ENCODE data around the gene E2F2.

E2F2 gene

GRCh38 chr1:23530747-23531561 is at the start of gene E2F2:
Gene E2F2 (minus strand): TSS chr1:23531233. CDS start chr1:23530793, 440 bp downstream.
- DNase-seq (peak; percentile 73 to 85), ATAC-seq (peak; percentile 83)
- no peaks in the 10 kb centered on the region for H3K9me3 Mint-ChIP-seq
- H3K27ac Mint-ChIP-seq = peak within 1 kb of the TSS; percentile 99 to 100
- H3K4me1 Mint-ChIP-seq = peaks cover 70% of the 10 kb centered on the region
- H3K4me3 Mint-ChIP-seq = peak within 1 kb of the TSS; percentile 93 to 98
- H3K27me3 Mint-ChIP-seq = no peaks in the 10 kb centered on the region

- DNase-seq (no peak), ATAC-seq (no peak)
- Mint-ChIP-seq H3K9me3 (no peaks in the 10 kb centered on the region), H3K27ac (no peak overlapping the region), H3K4me1 (peaks cover 80% of the 10 kb centered on the region), H3K4me3 (peak overlapping the region; percentile 3 to 52), H3K27me3 (no peaks in the 10 kb centered on the region)
Measured at GRCh38 chr1:23578997-23579363, 47.9 kb upstream of the E2F2 start.

GRCh38 chr1:23578311-23578996 is 47.4 kb upstream of the E2F2 start:
- DNase-seq (no peak), ATAC-seq (no peak)
- Mint-ChIP-seq H3K9me3 (no peaks in the 10 kb centered on the region), H3K4me1 (peaks cover 85% of the 10 kb centered on the region), H3K4me3 (peak overlapping the region; percentile 24 to 60), H3K27me3 (no peaks in the 10 kb centered on the region), H3K27ac (no peak overlapping the region)

- ATAC-seq (peak; percentile 99), DNase-seq (peak; percentile 55 to 67)
- Mint-ChIP-seq H3K9me3 (no peaks in the 10 kb centered on the region), H3K27ac (peak overlapping the region in 1 of 2 donors; percentile 12), H3K4me3 (peak overlapping the region; percentile 65 to 83), H3K27me3 (no peaks in the 10 kb centered on the region), H3K4me1 (peaks cover 78% of the 10 kb centered on the region)
Measured at GRCh38 chr1:23577056-23578004, 46.3 kb upstream of the E2F2 start.

GRCh38 chr1:23576338-23577055 is 45.5 kb upstream of the E2F2 start:
- peak overlapping the region; percentile 65 to 83 for H3K4me3 Mint-ChIP-seq
- H3K9me3 Mint-ChIP-seq = no peaks in the 10 kb centered on the region
- ATAC-seq (no peak), DNase-seq (no peak)
- no peaks in the 10 kb centered on the region for H3K27me3 Mint-ChIP-seq
- H3K27ac Mint-ChIP-seq = no peak overlapping the region
- H3K4me1 Mint-ChIP-seq = peaks cover 77% of the 10 kb centered on the region

GRCh38 chr1:23575226-23575810 is 44.3 kb upstream of the E2F2 start:
- Mint-ChIP-seq H3K4me3 (no peak overlapping the region), H3K4me1 (peaks cover 65% of the 10 kb centered on the region), H3K9me3 (no peaks in the 10 kb centered on the region), H3K27me3 (no peaks in the 10 kb centered on the region), H3K27ac (no peak overlapping the region)
- DNase-seq (no peak), ATAC-seq (no peak)

GRCh38 chr1:23574265-23574754 is 43.3 kb upstream of the E2F2 start:
- Mint-ChIP-seq H3K9me3 (no peaks in the 10 kb centered on the region), H3K4me1 (peaks cover 56% of the 10 kb centered on the region), H3K27ac (no peak overlapping the region), H3K27me3 (no peaks in the 10 kb centered on the region), H3K4me3 (no peak overlapping the region)
- ATAC-seq (no peak), DNase-seq (no peak)

- Mint-ChIP-seq H3K27me3 (peaks cover 4% of the 10 kb centered on the region), H3K4me1 (peaks cover 56% of the 10 kb centered on the region), H3K27ac (no peak overlapping the region), H3K4me3 (no peak overlapping the region), H3K9me3 (no peaks in the 10 kb centered on the region)
- DNase-seq = no peak
- ATAC-seq = no peak
Measured at GRCh38 chr1:23573574-23574182, 42.6 kb upstream of the E2F2 start.

GRCh38 chr1:23571465-23571864 is 40.4 kb upstream of the E2F2 start:
- ATAC-seq (no peak), DNase-seq (no peak)
- H3K9me3 Mint-ChIP-seq = no peaks in the 10 kb centered on the region
- no peak overlapping the region for H3K27ac Mint-ChIP-seq
- H3K27me3 Mint-ChIP-seq = peaks cover 10% of the 10 kb centered on the region
- H3K4me3 Mint-ChIP-seq = no peak overlapping the region
- peaks cover 49% of the 10 kb centered on the region for H3K4me1 Mint-ChIP-seq

GRCh38 chr1:23570001-23570691 is 39.1 kb upstream of the E2F2 start:
- DNase-seq = no peak
- no peak for ATAC-seq
- Mint-ChIP-seq H3K27ac (no peak overlapping the region), H3K27me3 (peaks cover 10% of the 10 kb centered on the region), H3K4me1 (peaks cover 42% of the 10 kb centered on the region), H3K4me3 (no peak overlapping the region), H3K9me3 (no peaks in the 10 kb centered on the region)

GRCh38 chr1:23568608-23569383 is 37.8 kb upstream of the E2F2 start:
- ATAC-seq (no peak), DNase-seq (no peak)
- no peaks in the 10 kb centered on the region for H3K9me3 Mint-ChIP-seq
- H3K4me3 Mint-ChIP-seq = peak overlapping the region; percentile 81 to 87
- H3K27me3 Mint-ChIP-seq = peaks cover 10% of the 10 kb centered on the region
- H3K4me1 Mint-ChIP-seq = peaks cover 31% of the 10 kb centered on the region
- peak overlapping the region; percentile 49 to 83 for H3K27ac Mint-ChIP-seq

- Mint-ChIP-seq H3K27me3 (peaks cover 10% of the 10 kb centered on the region), H3K9me3 (no peaks in the 10 kb centered on the region)
- DNase-seq = no peak
Measured at GRCh38 chr1:23567996-23568607, 37.1 kb upstream of the E2F2 start.

GRCh38 chr1:23567629-23567995 is 36.6 kb upstream of the E2F2 start:
- H3K27me3 Mint-ChIP-seq = peaks cover 10% of the 10 kb centered on the region
- peak; percentile 43 for ATAC-seq

More at GRCh38 chr1:23567996-23568607, 37.1 kb upstream of the E2F2 start:
- Mint-ChIP-seq H3K4me1 (peaks cover 35% of the 10 kb centered on the region), H3K4me3 (peak overlapping the region; percentile 81 to 87), H3K27ac (peak overlapping the region; percentile 49 to 83)
- ATAC-seq = peak; percentile 75

More at GRCh38 chr1:23567629-23567995, 36.6 kb upstream of the E2F2 start:
- no peak for DNase-seq
- H3K27ac Mint-ChIP-seq = peak overlapping the region; percentile 24 to 40
- peak overlapping the region; percentile 70 to 74 for H3K4me3 Mint-ChIP-seq
- H3K9me3 Mint-ChIP-seq = no peaks in the 10 kb centered on the region
- peaks cover 40% of the 10 kb centered on the region for H3K4me1 Mint-ChIP-seq
